GM19023 (cell line): Measurements from ENCODE around the gene MRPL40.
"Not testable (repeated sequence)": the region's sequence is repeated elsewhere in the genome, so short reads cannot be mapped to it uniquely, and the experiment has no call there.

Experiments used
- ATAC-seq: cut with Tn5 transposase; IDR thresholded peaks from one replicate; pipeline ENCODE4 v1.9.1; 2021; ENCODE audit warnings: mild to moderate bottlenecking, moderate library complexity; ENCODE audit not compliant: unreplicated experiment

MRPL40 gene

GRCh38 chr22:19406846-19407245 lies 25.5 kb upstream of the MRPL40 start:
- ATAC-seq = no peak

GRCh38 chr22:19407649-19408606 lies 24.4 kb upstream of the MRPL40 start:
- ATAC-seq = no peak

GRCh38 chr22:19410941-19411689 lies 21.2 kb upstream of the MRPL40 start:
- no peak for ATAC-seq

GRCh38 chr22:19411690-19412045 lies 20.7 kb upstream of the MRPL40 start:
- no peak for ATAC-seq

GRCh38 chr22:19412478-19412877 lies 19.9 kb upstream of the MRPL40 start:
- ATAC-seq = no peak

- ATAC-seq = no peak
These were observed 19.4 kb upstream of the MRPL40 start for GRCh38 chr22:19412923-19413322.

- no peak for ATAC-seq
These were observed 13.3 kb upstream of the MRPL40 start for GRCh38 chr22:19419086-19419463.

- ATAC-seq = no peak
These were observed 12.7 kb upstream of the MRPL40 start for GRCh38 chr22:19419464-19420178.

GRCh38 chr22:19420321-19420720 lies 12.0 kb upstream of the MRPL40 start:
- ATAC-seq = no peak

- no peak for ATAC-seq
These were observed 9.7 kb upstream of the MRPL40 start for GRCh38 chr22:19422440-19423301.

- ATAC-seq = no peak
These were observed 8.2 kb upstream of the MRPL40 start for GRCh38 chr22:19424186-19424500.

- ATAC-seq = no peak
These were observed 2.1 kb upstream of the MRPL40 start for GRCh38 chr22:19429950-19430889.

GRCh38 chr22:19430890-19431541 lies 1.3 kb upstream of the MRPL40 start:
- ATAC-seq = peak; percentile 16

GRCh38 chr22:19431649-19432132 lies 654 bp upstream of the MRPL40 start, which contains the start of gene HIRA:
Gene HIRA (minus strand): TSS chr22:19431733. CDS start chr22:19431476, 257 bp downstream.
- ATAC-seq = peak; percentile 47

GRCh38 chr22:19434401-19434800 lies 2.1 kb downstream of the MRPL40 start:
- no peak for ATAC-seq

GRCh38 chr22:19434829-19435580 lies 2.7 kb downstream of the MRPL40 start:
- no peak for ATAC-seq

- ATAC-seq = not testable (repeated sequence)
These were observed 4.3 kb downstream of the MRPL40 start for GRCh38 chr22:19436444-19437161.
